RWPE1 (cell line): ENCODE results near the gene SSBP2.

Experiments used
- CTCF ChIA-PET: fragments of 350-600 bp; sonication (Branson Sonifier 250); formaldehyde crosslinking; extraction: SDS; loops from one replicate; lab custom pipeline; 2021; lab: Yijun Ruan, JAX
- POLR2A ChIA-PET: fragments of 400-600 bp; formaldehyde crosslinking; extraction: SDS; loops from one replicate; lab custom pipeline; 2020; ENCODE audit warnings: antibody characterized with exemption; ENCODE audit not compliant: low non-redundant PET; lab: Yijun Ruan, JAX
- DNase-seq: peaks from one replicate; pipeline ENCODE4 v3.0.0; 2012; ENCODE audit warnings: low spot score
- H3K27ac ChIP-seq: fragments of 450-650 bp; 2 replicates; pipeline ENCODE4 v1.5.1; 2017
- TF ChIP-seq, protein P1 (sequence below): fragments of 450-650 bp; conservative IDR thresholded peaks from 2 replicates; pipeline ENCODE4 v1.5.1; 2017; ENCODE audit warnings: low read depth, mild to moderate bottlenecking

Gene SSBP2

DNA sequence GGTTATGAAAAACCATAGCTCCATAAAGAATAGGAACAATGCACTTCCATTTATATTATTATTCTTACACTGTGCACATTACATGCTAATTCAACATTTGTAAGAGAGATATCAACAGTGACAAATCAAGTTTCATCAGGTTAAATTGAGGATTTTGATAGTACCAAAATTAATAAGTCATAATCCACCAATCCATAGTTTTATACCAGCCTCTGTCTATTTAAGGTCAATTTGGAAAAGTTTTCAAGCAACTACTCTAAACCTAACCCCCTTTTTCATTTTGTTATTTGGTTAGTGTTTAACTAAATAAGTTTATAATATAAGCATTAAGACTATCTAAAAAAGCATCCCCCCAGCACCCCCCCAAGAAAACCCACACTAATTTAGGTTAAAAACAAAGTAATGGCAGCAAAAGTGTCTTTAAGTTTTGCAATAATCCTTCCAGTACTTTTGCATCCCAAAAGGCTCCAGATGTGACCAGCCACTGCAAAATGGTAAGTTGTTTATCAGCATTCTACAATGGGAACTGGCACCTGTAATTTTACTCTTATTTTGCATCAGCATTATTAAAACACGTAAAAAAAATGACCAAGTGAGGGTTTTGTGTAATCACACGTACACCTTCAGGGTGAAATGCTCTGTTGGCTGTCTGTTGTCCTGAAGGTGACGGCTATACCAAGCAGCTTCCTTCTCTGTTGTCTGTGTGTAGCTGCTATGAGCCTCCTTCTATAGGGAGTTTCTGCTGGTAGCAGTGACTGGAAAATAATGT lies 36.8 kb upstream of the SSBP2 start:
- POLR2A ChIA-PET: no interaction called here
- CTCF ChIA-PET: interaction anchor here (0.6 kb wide), 1 partner anchor 275 kb away, joined by 3 read pairs; no protein-coding TSS in a partner anchor
- no peak overlapping the region for H3K27ac ChIP-seq
- DNase-seq: no peak
- TF ChIP-seq, protein P1, sequence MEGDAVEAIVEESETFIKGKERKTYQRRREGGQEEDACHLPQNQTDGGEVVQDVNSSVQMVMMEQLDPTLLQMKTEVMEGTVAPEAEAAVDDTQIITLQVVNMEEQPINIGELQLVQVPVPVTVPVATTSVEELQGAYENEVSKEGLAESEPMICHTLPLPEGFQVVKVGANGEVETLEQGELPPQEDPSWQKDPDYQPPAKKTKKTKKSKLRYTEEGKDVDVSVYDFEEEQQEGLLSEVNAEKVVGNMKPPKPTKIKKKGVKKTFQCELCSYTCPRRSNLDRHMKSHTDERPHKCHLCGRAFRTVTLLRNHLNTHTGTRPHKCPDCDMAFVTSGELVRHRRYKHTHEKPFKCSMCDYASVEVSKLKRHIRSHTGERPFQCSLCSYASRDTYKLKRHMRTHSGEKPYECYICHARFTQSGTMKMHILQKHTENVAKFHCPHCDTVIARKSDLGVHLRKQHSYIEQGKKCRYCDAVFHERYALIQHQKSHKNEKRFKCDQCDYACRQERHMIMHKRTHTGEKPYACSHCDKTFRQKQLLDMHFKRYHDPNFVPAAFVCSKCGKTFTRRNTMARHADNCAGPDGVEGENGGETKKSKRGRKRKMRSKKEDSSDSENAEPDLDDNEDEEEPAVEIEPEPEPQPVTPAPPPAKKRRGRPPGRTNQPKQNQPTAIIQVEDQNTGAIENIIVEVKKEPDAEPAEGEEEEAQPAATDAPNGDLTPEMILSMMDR: no peak

DNA sequence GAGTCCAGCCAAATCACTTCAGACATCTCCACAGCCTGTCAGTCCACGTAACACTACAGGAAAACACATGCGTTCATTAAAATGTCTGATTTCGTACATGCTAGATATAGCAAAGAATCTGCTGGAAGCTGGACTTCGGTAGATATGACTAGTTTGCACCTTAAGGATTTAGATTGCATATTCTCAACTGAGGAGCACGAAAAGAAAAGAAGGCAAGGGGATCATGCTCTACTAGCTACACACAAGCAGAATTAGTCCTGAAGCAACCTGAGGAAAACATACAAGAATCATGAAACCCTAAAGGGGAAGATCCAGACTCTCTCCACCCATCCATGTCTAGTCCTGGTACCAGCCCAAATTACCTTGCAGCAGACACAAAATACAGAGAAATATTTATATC lies 36.1 kb upstream of the SSBP2 start:
- POLR2A ChIA-PET: no interaction called here
- CTCF ChIA-PET: interaction anchor here (0.5 kb wide), 1 partner anchor 85 kb away, joined by 4 read pairs; no protein-coding TSS in a partner anchor
- TF ChIP-seq, protein P1: no peak
- H3K27ac ChIP-seq: no peak overlapping the region
- no peak for DNase-seq

DNA sequence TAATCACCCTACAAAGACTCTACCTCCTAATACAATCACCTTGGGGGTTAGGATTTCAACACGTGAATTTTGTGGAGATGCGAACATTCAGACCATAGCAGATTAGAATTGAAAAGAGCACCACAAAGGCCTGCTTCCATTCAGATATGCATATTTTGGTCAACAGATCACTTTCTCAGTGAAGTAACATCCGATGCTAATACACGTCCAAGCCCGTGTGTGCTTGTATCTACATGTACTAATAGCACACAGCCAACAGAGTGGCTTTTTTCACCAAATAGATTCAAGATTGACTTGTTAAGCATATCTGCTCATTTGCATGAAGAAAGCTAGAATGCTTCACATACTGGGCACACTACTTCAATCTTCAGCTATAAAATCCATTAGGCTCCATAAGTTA lies 35.6 kb upstream of the SSBP2 start:
- TF ChIP-seq, protein P1: no peak
- ChIA-PET CTCF (interaction anchor here (0.5 kb wide), 1 partner anchor 85 kb away, joined by 4 read pairs; no protein-coding TSS in a partner anchor), POLR2A (no interaction called here)
- no peak overlapping the region for H3K27ac ChIP-seq
- peak; percentile 45 for DNase-seq

DNA sequence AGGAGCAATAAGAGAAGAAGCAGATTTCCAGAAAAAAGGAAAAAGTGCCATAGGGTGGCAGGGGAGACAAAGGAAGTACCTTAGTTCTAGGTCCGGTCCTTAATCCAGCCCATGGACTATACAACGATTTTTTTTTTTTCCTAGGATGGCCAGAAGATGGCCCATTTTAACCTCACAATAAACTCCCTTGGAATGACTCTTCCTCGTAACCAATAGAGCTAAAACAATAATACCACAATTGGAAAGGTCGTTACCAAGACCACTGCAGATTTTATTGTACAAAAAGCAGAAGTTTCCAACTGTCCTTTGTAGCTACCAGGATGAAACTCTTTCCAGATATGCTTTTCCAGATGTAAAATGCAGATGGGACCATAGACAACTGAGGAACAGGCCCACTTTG lies 34.4 kb upstream of the SSBP2 start:
- ChIA-PET CTCF (no interaction called here), POLR2A (interaction anchor here (0.6 kb wide), 1 partner anchor 185 kb away, joined by 4 read pairs; no protein-coding TSS in a partner anchor)
- TF ChIP-seq, protein P1: no peak
- H3K27ac ChIP-seq: no peak overlapping the region
- no peak for DNase-seq

DNA sequence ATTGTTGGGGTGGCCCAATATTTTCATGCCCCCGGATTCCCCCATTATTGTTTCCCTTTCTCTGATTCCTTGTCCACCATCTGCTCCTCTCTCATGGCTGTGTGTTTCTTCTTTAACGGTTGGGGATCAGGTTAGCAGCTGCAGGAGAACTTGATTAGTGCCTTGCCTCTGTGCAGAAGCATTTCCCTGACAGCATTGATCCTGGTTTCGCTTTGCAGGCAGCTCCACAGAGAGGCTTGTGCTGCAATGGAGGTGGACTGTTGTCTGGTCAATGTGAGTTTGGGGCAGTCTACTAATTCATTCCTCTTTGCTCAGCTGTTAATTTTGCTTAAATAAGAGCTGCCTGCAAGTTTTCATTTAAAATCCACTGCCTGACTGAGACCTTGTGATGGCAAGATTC lies 32.5 kb upstream of the SSBP2 start:
- H3K27ac ChIP-seq: no peak overlapping the region
- ChIA-PET CTCF (no interaction called here), POLR2A (no interaction called here)
- no peak for DNase-seq
- TF ChIP-seq, protein P1: no peak

DNA sequence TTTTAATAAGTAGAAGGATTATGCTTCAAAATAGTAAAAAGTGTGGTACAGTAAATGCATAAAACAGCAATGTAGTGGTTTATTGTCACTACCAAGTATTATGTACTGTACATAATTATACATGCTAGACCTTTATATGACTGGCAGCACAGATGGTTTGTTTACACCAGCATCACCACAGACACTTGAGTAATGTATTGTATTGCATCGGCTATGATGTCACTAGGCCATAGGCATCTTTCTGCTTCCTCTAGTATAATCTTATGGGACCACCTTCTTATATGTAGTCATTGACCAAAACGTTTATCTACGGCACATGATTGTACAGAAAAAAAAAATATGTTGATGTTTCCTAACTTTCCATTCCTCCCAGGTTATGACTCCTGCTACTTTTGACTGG lies 31.9 kb upstream of the SSBP2 start:
- ChIA-PET POLR2A (no interaction called here), CTCF (interaction anchor here (0.9 kb wide), 1 partner anchor 1825 kb away, joined by 3 read pairs; no protein-coding TSS in a partner anchor)
- no peak for DNase-seq
- TF ChIP-seq, protein P1: no peak
- H3K27ac ChIP-seq: no peak overlapping the region
